ENCODE measurements around the gene SCYL2.

- TF ChIP-seq CTCF (IDR thresholded peaks at IDR 0.05 in 4 of 5, conservative IDR thresholded peaks at IDR 0.05 in 1 of 5) (no peak), POLR2A (IDR thresholded peaks at IDR 0.05) (no peak)
These were observed 32.8 kb upstream of the SCYL2 start for GRCh38 chr12:100234166-100234565.

Measured in gastrocnemius medialis (tissue), 4 donors.